Measurements from ENCODE around the gene NKX2-8.
"Not testable (repeated sequence)": the region's sequence is repeated elsewhere in the genome, so short reads cannot be mapped to it uniquely, and the experiment has no call there.

NKX2-8 gene

DNA sequence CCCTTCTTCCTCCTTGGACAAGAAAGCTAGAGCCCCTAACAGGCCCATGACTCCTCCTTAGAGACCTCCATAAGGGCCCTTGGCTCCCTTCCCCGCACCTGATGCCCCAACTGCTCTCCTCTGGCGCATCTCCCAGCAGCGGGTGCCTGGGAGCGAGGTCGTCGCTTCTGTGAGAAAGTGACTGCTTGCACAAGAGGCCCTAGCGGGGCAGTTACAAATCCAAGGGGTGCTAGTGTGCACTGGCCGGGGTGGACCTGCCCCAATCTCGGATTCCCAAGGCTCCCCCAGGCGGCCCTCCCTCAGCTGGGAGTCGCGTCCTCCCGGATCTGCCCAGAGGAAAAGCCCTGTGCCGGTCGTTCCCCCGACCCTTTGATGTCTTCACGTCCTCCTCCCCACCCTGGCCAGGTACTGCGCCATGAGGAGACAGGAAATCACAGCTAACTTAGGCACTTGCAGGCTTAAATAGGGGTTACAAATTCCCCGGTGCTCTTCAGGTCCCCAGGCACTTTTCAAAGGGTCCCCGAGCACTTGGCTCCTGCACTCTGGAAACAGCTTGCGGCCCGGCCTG is 2.8 kb downstream of the NKX2-8 start:
- no peak for DNase-seq

DNA sequence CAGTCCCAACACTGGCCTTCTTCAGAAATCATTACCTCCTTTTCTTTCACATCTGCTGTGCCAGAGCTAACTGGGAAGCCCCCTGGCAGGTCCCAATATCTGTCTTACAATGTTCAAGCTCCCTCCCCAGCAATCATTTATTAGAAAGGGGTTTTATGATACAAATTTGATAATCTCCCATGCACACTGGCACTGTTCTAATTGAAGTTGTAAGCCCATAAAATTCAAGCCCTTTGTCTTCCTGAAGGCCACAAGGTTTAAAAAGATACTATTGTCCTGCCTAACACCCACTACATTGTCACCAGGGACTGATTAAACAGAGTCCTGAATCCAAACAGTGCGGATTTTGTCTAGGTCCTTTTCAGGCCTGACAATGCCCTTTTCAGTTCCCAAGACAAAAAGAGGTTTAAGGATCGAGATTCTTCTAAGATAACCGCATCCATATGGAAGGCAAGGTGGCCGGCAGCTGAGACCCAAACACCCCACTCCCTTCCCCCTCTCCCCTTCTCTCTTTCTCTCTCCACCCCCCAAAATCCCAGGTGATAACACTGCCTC is 3.3 kb downstream of the NKX2-8 start:
- DNase-seq, result no peak

DNA sequence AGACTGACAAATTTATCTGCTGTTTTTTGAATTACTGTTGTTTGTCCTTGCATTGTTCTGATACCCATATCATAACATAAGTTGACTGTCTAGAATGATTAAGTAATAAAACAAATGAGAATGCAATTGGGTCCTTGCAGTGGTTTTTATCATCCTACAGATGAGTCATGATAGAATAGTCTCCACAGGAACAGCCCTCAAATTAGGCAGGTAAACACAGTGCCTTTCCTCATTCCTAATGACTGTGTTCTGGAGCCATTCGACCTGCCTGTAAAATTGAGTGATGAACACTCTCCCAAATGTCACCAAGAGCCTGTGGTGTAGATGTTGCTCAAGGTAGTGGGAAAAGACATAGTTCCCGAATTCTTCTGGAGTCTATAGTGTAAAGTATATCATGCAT is 12.3 kb downstream of the NKX2-8 start:
- no peak for DNase-seq

DNA sequence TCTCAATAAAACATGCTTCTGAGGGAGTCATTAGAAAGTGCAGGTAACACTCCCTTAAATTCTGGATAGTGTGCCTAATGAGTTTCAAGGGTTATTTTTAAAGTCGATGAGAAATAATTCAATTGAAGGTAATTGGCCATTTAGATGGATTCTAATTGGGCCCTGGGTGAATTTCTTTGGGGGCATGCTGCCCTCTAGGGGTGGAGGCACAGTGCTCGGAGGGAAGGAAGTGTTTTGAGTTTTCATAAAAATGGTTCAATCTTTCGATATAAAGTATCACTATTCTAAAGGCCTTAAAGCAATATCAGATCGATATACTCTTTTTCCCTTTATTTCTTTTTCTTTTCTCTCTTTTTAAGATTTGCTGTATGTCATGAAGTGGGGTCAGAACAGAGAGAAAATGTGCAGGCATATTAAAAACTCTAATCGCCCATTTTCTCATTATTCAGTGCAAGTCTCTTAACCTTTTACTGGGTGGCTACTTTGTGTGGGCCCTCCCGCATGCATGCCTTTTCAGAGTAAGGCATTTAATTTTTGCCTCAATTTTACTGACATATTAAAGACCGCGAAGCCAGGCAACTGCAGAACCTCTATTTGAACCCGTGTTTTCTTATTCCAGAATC is 25.5 kb downstream of the NKX2-8 start:
- no peak for DNase-seq

DNA sequence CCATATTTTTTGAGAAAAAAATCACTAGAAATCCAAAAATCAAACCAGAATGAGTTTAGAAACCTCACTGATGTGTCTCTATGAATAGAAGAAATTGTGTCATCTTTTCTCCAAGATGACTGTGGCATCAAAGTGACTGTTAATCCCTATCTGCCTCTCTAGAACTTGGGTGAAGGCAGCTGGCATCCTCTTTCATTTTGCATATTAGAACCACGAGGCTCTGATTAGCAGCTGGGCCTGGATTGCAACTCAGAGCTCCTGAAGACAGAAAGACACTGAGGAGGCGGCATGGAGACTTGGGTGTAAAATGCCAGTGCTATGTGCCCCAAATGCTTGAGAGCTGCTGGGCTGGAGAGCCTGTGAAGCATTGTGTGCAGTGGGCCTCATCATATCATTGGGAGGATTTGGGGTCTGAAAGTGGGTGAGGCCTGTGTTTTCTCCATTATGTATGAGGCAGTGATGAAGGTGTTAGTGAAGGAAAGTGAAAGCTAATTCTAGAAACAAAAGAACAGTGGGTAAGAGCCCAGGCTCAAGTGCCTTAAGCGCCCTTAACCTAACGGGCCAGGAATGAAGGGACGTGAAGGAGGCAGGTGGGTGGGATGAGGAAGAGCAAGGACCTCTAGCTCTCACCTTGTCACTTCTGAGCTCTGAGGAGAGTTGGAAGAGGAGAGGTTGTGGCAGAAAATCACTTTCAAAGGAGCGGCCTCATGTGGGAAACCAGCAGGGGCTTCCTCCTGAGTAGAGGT is 26.2 kb downstream of the NKX2-8 start:
- DNase-seq, result no peak

DNA sequence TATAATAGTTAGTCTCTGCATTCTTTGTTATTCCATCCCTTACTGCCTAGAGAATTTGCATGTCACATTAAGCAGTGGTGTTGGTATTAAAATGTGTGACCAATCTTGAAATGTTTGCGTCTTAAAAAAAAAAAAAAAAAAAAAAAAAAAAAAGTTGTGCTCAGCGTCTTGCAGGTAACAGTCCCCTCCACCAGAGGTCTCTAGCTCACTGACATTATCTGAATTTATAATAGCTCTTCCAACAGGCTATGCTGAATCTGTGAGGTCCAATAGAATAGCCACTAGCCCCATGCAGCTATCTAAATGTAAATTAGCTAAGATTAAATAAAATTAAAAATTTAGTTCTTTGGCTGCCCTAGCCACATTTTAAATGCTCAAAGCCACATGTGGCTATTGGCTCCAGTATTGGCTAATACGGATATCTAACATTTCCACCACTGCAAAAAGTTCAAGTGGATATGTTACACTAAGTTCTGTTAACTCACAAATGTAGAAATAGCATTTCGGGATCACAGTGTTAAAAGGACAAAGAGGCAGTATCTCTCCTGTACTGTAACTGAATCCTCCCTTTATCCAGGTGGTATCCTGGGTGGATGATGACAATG is 28.7 kb downstream of the NKX2-8 start:
- no peak for DNase-seq

DNA sequence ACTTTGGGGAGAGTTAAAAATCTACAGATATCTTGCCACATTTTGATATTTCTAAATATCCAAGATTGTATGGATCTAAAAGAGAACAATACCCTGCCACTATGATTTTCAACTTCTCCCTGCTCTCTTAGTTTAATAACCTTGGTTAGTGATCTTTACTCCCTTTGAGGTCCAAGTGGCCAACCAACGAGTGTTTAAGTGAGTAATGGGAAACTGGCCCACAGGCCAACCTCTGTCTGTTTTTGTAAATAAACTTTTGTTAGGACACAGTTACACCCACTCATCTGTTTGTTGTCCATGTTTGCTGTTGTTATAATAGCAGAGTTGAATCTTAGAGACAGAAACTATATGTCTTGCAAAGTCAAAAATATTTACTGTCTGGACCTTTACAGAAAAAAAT is 31.5 kb downstream of the NKX2-8 start:
- no peak for DNase-seq

DNA sequence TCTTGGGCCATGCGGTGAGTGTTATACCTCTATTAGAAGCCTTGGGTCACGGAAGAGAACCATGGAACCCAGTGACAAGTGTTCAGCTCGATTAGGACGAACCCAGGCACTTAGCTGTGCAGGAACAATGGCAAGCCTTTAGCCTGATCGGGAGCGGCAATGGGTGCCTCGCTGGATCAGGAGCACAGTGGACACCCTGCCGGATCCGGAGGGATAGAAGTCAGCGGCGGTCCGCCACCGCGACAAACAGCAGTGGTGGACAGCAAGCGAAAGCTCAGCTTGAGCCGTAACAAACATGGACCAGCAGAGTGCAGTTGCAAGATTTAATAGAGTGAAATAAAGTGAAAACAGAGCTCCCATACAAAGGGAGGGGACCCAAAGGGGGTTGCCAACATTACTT is 38.1 kb downstream of the NKX2-8 start:
- DNase-seq, result not testable (repeated sequence)

DNA sequence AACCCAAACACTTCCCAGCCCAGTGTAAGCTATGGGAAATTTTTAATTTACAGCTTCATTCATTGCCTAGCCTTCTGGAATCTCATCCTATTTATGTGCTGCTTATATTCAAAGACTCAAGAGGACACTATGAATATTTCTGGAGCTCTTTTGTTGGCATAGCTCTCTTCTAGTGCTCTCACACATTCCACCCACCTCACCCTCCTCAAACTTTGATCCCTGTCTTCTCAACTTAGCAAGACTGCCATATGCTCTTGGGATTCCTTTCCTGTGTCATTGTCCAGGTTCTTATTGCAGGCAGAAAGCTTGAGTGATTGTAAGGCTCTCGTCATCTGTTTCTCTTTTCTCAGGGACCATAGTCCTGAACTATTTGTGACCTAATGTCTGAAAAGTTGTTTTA is 44.4 kb downstream of the NKX2-8 start:
- DNase-seq, result no peak
